Mesendoderm (in vitro differentiated cells): ENCODE measurements around the gene ZNF503. TPM values are rescaled to one million over a fixed set of nuclear protein-coding genes. Genes with fewer than 3 reads are reported as not detected.

Experiments
- DNase-seq: peaks from one replicate; pipeline ENCODE4 v3.0.0; 2013
- H2AK5ac ChIP-seq: 2 replicates; pipeline ENCODE4 v1.6.1; 2013; ENCODE audit warnings: low read length, inconsistent platforms
- H2BK120ac ChIP-seq: 2 replicates; pipeline ENCODE4 v1.6.1; 2013; ENCODE audit warnings: low read depth, mild to moderate bottlenecking, low read length, moderate library complexity, mixed read lengths
- H2BK15ac ChIP-seq: replicated peaks from 2 replicates; pipeline ENCODE4 v1.6.1; 2013; ENCODE audit warnings: low read depth, mild to moderate bottlenecking, moderate library complexity
- H2BK5ac ChIP-seq: 2 replicates; pipeline ENCODE4 v1.6.1; 2013; ENCODE audit warnings: low read length, inconsistent platforms
- H3K18ac ChIP-seq: 2 replicates; pipeline ENCODE4 v1.6.1; 2013; ENCODE audit warnings: mild to moderate bottlenecking, low read length, mixed read lengths
- H3K23ac ChIP-seq: one replicate; pipeline ENCODE4 v1.6.1; 2013; ENCODE audit warnings: low read length
- H3K27ac ChIP-seq: 2 replicates; pipeline ENCODE4 v1.5.1; 2013; ENCODE audit warnings: low read depth, mild to moderate bottlenecking, inconsistent platforms, low read length, moderate library complexity
- H3K27me3 ChIP-seq: 2 replicates; pipeline ENCODE4 v1.6.1; 2013; ENCODE audit warnings: low read length, control low read depth, mild to moderate bottlenecking, inconsistent platforms; ENCODE audit not compliant: insufficient read depth, poor library complexity
- H3K36me3 ChIP-seq: 2 replicates; pipeline ENCODE4 v1.6.1; 2013; ENCODE audit warnings: low read length, inconsistent platforms; ENCODE audit not compliant: control insufficient read depth, insufficient read depth
- H3K4ac ChIP-seq: one replicate; pipeline ENCODE4 v1.6.1; 2013; ENCODE audit warnings: low read depth, mild to moderate bottlenecking, low read length, moderate library complexity
- H3K4me1 ChIP-seq: 2 replicates; pipeline ENCODE4 v1.6.1; 2013; ENCODE audit warnings: low read depth, low read length, inconsistent platforms; ENCODE audit not compliant: control insufficient read depth
- H3K4me2 ChIP-seq: 2 replicates; pipeline ENCODE4 v1.6.1; 2013; ENCODE audit warnings: low read length
- H3K4me3 ChIP-seq: 2 replicates; pipeline ENCODE4 v1.5.1; 2013; ENCODE audit warnings: mild to moderate bottlenecking, low read length
- H3K56ac ChIP-seq: one replicate; pipeline ENCODE4 v1.6.1; 2013; ENCODE audit warnings: low read length
- H3K79me1 ChIP-seq: 2 replicates; pipeline ENCODE4 v1.6.1; 2013; ENCODE audit warnings: low read length, inconsistent platforms
- H3K79me2 ChIP-seq: 2 replicates; pipeline ENCODE4 v1.6.1; 2013; ENCODE audit warnings: mild to moderate bottlenecking, low read length; ENCODE audit not compliant: control insufficient read depth, insufficient read depth
- H3K9ac ChIP-seq: 2 replicates; pipeline ENCODE4 v1.6.1; 2013; ENCODE audit warnings: low read length, inconsistent platforms
- H4K5ac ChIP-seq: one replicate; pipeline ENCODE4 v1.6.1; 2013; ENCODE audit warnings: low read length
- H4K8ac ChIP-seq: one replicate; pipeline ENCODE4 v1.6.1; 2013; ENCODE audit warnings: low read depth, mild to moderate bottlenecking, control low read depth, low read length, moderate library complexity
- WGBS: extraction: QIAGEN DNeasy Blood & Tissue Kit; methylation state at CpG from one replicate; pipeline ENCODE4 v1.1.7; 2013; ENCODE audit warnings: low lambda C conversion rate, missing lambda C conversion rate; ENCODE audit not compliant: insufficient coverage; ENCODE audit errors: extremely low coverage; 5-methylcytosine and 5-hydroxymethylcytosine counted together
- polyA plus RNA-seq, 2 experiments: library from polyadenylated mRNA; stranded (reverse); fragments of 200-250 nt; gene quantifications; one replicate each; pipeline ENCODE4 v1.2.3, GENCODE V29; 2013

Gene ZNF503, protein sequence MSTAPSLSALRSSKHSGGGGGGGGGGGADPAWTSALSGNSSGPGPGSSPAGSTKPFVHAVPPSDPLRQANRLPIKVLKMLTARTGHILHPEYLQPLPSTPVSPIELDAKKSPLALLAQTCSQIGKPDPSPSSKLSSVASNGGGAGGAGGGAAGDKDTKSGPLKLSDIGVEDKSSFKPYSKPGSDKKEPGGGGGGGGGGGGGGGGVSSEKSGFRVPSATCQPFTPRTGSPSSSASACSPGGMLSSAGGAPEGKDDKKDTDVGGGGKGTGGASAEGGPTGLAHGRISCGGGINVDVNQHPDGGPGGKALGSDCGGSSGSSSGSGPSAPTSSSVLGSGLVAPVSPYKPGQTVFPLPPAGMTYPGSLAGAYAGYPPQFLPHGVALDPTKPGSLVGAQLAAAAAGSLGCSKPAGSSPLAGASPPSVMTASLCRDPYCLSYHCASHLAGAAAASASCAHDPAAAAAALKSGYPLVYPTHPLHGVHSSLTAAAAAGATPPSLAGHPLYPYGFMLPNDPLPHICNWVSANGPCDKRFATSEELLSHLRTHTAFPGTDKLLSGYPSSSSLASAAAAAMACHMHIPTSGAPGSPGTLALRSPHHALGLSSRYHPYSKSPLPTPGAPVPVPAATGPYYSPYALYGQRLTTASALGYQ
- polyA plus RNA-seq (2013, experiment 1 of 2) = 1.4 TPM
- polyA plus RNA-seq (2013, experiment 2 of 2) = 1.3 TPM

DNA sequence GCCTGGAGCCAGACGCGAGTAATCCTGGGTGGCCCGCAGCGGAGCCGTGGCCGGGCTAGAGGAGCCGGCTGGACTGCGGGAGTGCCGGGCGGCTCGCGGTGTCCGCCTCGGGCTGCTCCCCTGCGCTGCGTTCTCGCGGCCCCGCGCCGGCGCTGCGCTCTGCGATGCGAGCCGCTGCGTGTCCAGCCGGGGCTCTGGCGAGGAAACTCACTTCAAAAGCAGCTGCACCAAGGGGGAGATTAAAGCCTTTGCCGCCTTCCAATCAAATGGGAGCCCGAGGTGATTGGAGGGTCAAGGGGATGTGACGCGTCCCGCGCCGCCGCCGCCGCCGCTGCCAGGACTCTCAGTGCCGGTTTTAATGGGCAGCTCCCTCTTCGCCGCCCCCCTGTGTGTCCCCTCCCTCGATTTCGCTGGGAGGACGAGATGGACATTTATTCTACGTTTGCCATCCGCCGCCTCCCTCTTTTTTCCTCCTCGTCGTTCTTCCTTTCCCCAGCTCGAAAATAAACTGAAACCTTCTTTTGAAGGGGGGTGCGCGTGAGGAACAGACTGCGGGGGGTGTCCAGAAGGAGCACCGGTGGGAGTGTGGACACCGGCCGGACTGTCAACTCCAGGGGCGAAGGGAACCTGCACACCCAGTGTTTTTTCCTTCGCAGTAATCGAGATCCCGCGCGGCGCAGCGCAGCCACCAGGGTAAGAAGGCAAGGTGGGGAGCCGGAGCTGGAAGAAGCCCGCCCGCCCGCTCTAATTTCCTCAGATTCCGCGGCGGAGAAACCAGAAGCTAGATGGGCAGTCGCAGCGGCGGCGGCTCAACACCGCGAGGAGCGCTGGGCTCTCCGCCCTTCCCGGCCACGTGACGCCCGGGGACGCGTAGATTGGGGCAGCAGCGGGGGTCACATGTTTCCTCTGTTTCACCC lies at the start of gene ZNF503:
TSS of gene ZNF503 (minus strand) at position 196 of the 917 bp plus-strand sequence. CDS start 345 bp downstream, outside the sequence.
- H3K56ac ChIP-seq = peak within 1 kb of the TSS; percentile 84
- H3K9ac ChIP-seq = peak within 1 kb of the TSS; percentile 71
- no CpG with 5 or more reads among the region's 88 CpGs for WGBS
- H3K18ac ChIP-seq = no peak within 1 kb of the TSS
- H3K4me2 ChIP-seq = peak within 1 kb of the TSS; percentile 86
- no peak within 1 kb of the TSS for H2AK5ac ChIP-seq
- no peak within 1 kb of the TSS for H2BK120ac ChIP-seq
- no peak within 1 kb of the TSS for H2BK15ac ChIP-seq
- H3K36me3 ChIP-seq = no peaks in the 10 kb centered on the region
- H2BK5ac ChIP-seq = no peak within 1 kb of the TSS
- no peak within 1 kb of the TSS for H3K4ac ChIP-seq
- H4K5ac ChIP-seq = no peak within 1 kb of the TSS
- peak within 1 kb of the TSS; percentile 45 for H3K4me3 ChIP-seq
- H3K23ac ChIP-seq = no peak within 1 kb of the TSS
- no peaks in the 10 kb centered on the region for H3K79me2 ChIP-seq
- peak within 1 kb of the TSS; percentile 21 for H3K27ac ChIP-seq
- no peak within 1 kb of the TSS for H4K8ac ChIP-seq
- peaks cover 46% of the 10 kb centered on the region for H3K27me3 ChIP-seq
- H3K4me1 ChIP-seq = no peaks in the 10 kb centered on the region
- DNase-seq = peak; percentile 98
- H3K79me1 ChIP-seq = no peaks in the 10 kb centered on the region

DNA sequence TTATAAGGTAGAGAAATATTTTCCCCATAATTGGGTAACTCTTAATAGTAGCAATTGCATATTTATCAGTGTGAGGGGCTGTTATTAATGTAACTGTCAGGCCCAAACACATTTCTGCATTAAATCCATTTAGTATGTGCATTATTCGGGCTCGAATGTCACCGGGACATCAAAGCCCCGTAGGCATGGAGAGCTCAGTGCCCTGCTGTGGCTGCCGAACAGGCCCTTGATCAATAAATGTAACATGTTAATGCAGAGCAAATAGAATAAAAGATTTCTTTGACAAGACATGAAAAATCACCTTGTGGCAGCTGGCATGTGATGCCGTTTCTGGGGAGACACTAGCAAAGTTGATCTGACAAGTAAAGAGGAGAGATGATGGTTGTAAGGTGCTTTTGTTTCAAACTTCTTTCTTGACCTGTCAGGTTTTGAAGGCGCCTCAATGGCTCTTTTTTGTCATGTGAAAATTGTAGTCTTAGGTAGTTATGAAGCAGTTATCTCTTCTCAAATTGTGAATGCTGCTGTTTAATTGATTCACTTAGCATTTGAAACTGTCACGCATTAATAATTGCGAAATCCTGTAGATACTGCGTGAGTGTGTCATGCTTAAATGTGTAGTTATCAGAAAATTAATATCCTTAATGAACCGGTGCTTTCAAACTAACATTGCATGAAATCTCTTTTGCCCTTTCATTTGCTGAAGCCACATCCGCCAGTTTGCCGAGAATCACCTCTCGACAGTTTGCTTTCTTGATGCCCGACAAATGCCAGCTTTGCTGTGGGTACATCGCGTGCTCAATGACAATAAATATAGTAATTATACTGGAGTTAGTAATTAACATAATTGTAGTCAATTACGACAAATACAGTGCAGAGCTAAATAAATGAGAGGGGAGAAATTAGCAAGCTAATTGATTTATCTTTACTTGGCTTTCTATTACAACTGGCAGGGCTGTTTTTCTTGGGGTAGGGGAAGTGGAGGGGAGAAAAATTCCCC lies 49.4 kb upstream of the ZNF503 start:
- Histone ChIP-seq H3K18ac (no peak overlapping the region), H3K27me3 (peaks cover 5% of the 10 kb centered on the region), H2BK15ac (no peak overlapping the region), H3K4me3 (no peak overlapping the region), H3K79me2 (no peaks in the 10 kb centered on the region), H3K56ac (no peak overlapping the region), H3K36me3 (no peaks in the 10 kb centered on the region), H3K4ac (no peak overlapping the region), H2BK5ac (no peak overlapping the region), H3K4me2 (no peak overlapping the region), H3K9ac (no peak overlapping the region), H3K23ac (no peak overlapping the region), H3K4me1 (peaks cover 10% of the 10 kb centered on the region), H2BK120ac (no peak overlapping the region), H3K79me1 (no peaks in the 10 kb centered on the region), H4K5ac (no peak overlapping the region), H4K8ac (no peak overlapping the region), H2AK5ac (no peak overlapping the region), H3K27ac (no peak overlapping the region)
- no peak for DNase-seq
- WGBS = no CpG with 5 or more reads among the region's 18 CpGs

DNA sequence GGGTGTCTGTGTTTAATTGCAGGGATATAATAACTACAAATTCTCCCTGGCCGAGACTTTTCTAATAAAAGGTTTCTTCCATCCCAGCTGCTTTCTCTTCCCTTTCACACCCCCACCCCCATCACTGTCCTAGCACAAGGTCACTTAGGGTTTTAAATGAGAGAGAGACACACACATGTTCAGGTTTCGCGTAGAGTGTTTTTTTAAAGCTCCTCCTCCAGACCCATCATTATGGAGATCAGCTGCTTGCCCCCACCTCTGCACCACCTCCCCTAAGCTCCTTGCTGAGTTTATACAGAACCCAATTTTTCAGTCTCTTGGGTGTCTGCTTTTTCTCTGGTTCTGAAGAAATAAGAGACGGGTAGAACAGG lies 48.5 kb upstream of the ZNF503 start:
- H3K79me2 ChIP-seq = no peaks in the 10 kb centered on the region
- H4K8ac ChIP-seq = no peak overlapping the region
- DNase-seq = no peak

DNA sequence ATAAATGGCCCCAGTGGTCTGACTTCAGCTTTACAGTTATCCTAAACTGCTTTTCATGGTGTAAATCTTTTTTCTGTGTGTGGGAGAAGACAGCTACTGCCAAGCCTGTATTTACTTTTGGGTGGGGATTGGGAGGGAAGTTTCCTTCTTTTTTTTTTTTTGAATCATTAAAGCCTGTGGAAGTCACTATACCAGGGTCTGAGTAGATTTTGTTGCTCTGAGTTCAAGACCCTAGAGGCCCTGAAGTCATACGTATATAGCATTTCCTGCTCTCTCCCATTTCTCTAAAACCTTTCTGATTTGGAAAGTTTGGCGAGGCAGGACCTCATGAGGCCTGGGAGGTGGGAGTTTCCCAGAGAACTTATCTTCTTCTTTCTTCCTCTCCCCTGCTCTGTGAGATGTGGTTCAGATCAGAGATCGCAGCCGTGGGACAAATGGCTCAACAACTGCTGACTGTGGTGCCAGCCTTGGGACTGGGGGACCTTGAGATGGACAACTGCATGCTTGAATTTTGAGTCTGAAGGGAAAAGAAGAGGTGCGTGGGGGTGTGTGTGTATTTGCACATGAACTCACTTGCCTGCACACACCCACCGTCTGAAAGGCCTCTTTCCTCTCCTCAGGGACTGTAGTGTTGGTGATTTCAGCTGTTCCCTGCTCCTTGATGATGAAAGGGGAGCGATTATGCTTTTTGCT lies 48.0 kb upstream of the ZNF503 start:
- Histone ChIP-seq H2BK120ac (no peak overlapping the region), H4K8ac (no peak overlapping the region), H3K27ac (no peak overlapping the region), H2BK5ac (no peak overlapping the region), H3K56ac (no peak overlapping the region), H2BK15ac (no peak overlapping the region), H3K36me3 (no peaks in the 10 kb centered on the region), H3K18ac (no peak overlapping the region), H3K79me1 (no peaks in the 10 kb centered on the region), H3K4ac (no peak overlapping the region), H3K79me2 (no peaks in the 10 kb centered on the region), H3K4me2 (no peak overlapping the region), H3K23ac (no peak overlapping the region), H3K4me3 (no peak overlapping the region), H2AK5ac (no peak overlapping the region), H3K27me3 (peaks cover 5% of the 10 kb centered on the region), H3K9ac (no peak overlapping the region), H3K4me1 (peaks cover 10% of the 10 kb centered on the region), H4K5ac (no peak overlapping the region)
- no peak for DNase-seq
- no CpG with 5 or more reads among the region's 7 CpGs for WGBS

More for the DNA sequence above, 48.5 kb upstream of the ZNF503 start:
- Histone ChIP-seq H2AK5ac (no peak overlapping the region), H3K9ac (no peak overlapping the region), H2BK120ac (no peak overlapping the region), H3K36me3 (no peaks in the 10 kb centered on the region), H3K27me3 (peaks cover 5% of the 10 kb centered on the region), H3K27ac (no peak overlapping the region), H3K4ac (no peak overlapping the region), H3K4me2 (no peak overlapping the region), H3K4me3 (no peak overlapping the region), H3K18ac (no peak overlapping the region), H3K23ac (no peak overlapping the region), H2BK15ac (no peak overlapping the region), H3K56ac (no peak overlapping the region), H3K4me1 (peaks cover 10% of the 10 kb centered on the region), H3K79me1 (no peaks in the 10 kb centered on the region), H4K5ac (no peak overlapping the region), H2BK5ac (no peak overlapping the region)
- no CpG with 5 or more reads among the region's 4 CpGs for WGBS
